CD1c-positive myeloid dendritic cell (primary cell): ENCODE data around the gene SAMD3.
"Not testable (repeated sequence)": the region's sequence is repeated elsewhere in the genome, so short reads cannot be mapped to it uniquely, and the experiment has no call there.

Source experiments
- DNase-seq: peaks from one replicate; pipeline ENCODE4 v3.0.0-alpha.2; 2016; ENCODE audit errors: extremely low spot score

Gene SAMD3

GRCh38 chr6:130132286-130132701 is 90.5 kb downstream of the SAMD3 start:
- no peak for DNase-seq

DNA sequence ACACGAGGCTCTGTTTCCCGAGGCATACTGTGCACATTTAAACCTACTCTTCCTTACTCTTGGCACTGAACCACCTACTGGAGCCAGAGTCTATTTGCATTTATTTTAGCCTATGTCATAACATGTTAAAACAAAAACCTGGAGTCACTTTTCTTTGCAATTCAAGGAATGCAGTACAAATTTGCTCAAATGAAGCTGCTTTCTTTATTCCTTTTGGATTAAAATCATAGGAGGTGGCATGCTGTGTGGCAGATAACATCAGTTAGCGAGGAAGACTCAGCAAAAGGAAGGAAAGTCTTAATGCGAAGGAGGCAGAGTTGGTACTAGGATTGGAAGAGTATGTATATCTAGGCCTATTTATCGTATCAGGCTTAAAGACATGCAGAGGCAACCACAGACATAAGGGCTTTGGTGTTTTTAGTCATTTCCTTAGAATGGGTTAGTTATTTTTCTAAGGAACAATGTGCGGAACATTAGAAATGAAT is 92.9 kb downstream of the SAMD3 start:
- DNase-seq, result no peak

DNA sequence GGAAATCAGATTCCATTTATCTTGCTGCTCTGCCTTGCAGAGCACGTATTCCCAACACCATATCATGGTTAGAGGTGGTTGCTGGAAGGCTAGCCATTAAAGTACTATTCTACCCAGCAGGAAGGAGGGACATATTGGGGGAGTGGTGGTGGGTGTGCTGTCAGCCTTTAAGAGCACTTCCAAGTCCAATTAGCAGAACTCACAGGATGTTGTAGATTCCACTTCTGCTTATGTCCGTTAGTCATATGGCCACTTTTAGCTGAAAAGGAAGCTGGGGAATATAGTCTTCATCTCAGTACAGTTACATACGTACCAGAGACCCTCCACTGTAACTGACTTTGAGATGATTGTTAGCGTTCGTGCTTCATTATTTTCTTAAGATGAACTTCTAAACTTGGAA is 94.4 kb downstream of the SAMD3 start:
- peak; percentile 48 for DNase-seq

GRCh38 chr6:130127195-130127594 is 95.6 kb downstream of the SAMD3 start:
- DNase-seq, result no peak

GRCh38 chr6:130122243-130122642 is 100.5 kb downstream of the SAMD3 start:
- no peak for DNase-seq

DNA sequence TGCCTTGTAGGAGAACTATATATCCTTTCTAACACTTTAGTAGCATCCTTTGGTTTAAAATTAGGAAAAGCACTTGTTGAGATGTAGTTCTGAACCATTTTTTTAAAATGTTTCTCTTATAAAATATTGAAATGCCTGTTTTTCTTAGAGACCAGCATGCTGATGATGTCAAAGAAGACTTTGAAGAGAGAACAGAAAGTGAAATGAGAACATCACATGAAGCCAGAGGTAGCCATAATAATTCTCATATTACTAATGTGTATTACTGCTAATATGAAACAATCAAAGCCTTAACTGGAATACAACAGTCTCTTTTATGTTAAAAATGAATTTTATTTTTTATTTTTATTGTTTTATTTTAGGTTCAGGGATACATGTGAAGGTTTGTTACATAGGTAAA is 102.0 kb downstream of the SAMD3 start:
- DNase-seq, result no peak

- no peak for DNase-seq
These were observed 103.5 kb downstream of the SAMD3 start for GRCh38 chr6:130119211-130119610.

DNA sequence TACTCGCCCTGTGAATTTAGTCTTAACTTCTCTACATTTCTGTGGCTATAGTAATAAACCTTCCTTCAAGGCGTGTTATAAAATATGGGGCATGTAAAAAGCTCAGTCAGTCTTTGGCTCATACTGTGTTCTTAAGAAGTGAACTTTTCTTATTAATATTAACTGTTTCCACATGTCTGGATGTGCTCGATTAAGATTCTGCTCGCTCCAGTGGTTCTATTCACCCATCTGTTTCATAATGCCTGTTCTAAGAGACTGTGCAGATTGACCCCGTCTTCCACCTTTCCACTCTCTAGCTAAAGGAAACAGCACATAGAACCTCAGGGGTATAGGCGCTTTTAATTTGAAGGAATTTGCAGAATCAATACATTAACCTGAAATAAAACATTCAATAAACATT is 104.5 kb downstream of the SAMD3 start:
- no peak for DNase-seq

GRCh38 chr6:130117187-130117701 is 105.5 kb downstream of the SAMD3 start:
- DNase-seq, result not testable (repeated sequence)

GRCh38 chr6:130116273-130116672 is 106.5 kb downstream of the SAMD3 start:
- peak; percentile 17 for DNase-seq

DNA sequence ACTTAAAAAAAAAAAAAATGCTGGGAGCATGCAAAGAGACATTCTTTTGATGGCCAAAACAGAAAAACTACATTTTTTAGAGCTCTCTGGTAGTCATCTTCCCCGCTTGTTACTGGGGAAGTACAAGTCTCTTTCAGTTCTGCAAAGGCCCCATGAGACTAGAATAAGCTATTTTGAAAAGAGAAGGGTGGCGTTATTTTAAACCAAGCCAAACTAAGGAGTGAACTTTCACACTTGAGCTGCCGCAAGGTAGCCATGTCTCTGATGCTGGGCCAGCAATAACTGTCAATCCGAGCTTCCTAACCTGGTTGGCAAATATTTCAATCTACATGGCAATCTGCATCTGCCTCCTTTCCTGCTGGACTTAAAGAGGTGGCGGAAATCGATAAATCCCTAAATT is 107.7 kb downstream of the SAMD3 start:
- DNase-seq, result peak; percentile 44

- no peak for DNase-seq
These were observed 109.5 kb downstream of the SAMD3 start for GRCh38 chr6:130113201-130113710.

GRCh38 chr6:130111031-130111430 is 111.7 kb downstream of the SAMD3 start:
- DNase-seq, result no peak

GRCh38 chr6:130107710-130108109 is 115.0 kb downstream of the SAMD3 start:
- no peak for DNase-seq

GRCh38 chr6:130105996-130106704 is 116.6 kb downstream of the SAMD3 start:
- DNase-seq, result peak; percentile 11

DNA sequence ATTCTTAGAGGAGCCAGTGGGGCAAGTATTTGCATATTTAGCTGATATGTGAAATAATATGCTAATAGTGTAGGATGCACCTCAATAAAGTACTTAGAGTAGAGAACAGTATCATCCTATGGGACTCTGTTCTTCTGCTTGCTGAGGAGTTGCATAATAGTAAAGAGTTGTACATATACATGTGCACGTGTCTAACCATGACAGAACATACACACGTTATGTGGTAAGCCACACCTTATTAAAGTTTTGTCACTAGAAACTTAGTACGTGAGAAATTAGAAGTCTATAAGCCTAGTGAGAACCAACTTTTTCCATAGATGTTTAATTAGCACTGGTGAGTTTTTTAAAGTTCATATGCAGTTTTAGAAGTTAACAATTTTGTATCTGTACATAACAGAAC is 123.6 kb downstream of the SAMD3 start:
- DNase-seq, result no peak

- DNase-seq, result no peak
These were observed 124.4 kb downstream of the SAMD3 start for GRCh38 chr6:130098317-130098716.
